Measurements from ENCODE around the gene RBPJ.

The RBPJ gene

GRCh38 chr4:26426892-26427291, 106.1 kb downstream of the RBPJ start:
- H3K9me3 ChIP-seq (replicated peaks; ENCODE audit: insufficient read depth, low read length), result no peaks in the 10 kb centered on the region
- H3K4me3 ChIP-seq (ENCODE audit: low read length), result no peak overlapping the region
- H3K4me2 ChIP-seq (ENCODE audit: low read depth, low read length), result no peak overlapping the region
- no peak overlapping the region for H2AFZ ChIP-seq (ENCODE audit: low read length)
- H3F3A ChIP-seq (ENCODE audit: insufficient read depth, low read length), result no peaks in the 10 kb centered on the region
- H3K4me1 ChIP-seq (ENCODE audit: low read length), result no peaks in the 10 kb centered on the region
- H3K27ac ChIP-seq (ENCODE audit: low read length), result no peak overlapping the region
- H3K9me2 ChIP-seq (replicated peaks; ENCODE audit: insufficient read depth, low read length), result no peaks in the 10 kb centered on the region
- H3K9ac ChIP-seq (ENCODE audit: low read length), result no peak overlapping the region
- no peaks in the 10 kb centered on the region for H3K27me3 ChIP-seq (replicated peaks; ENCODE audit: insufficient read depth, low read length)
- DNase-seq, result no peak
- TF ChIP-seq EZH2 (optimal IDR thresholded peaks at IDR 0.05; ENCODE audit: low read depth, low read length), result no peak
- TF ChIP-seq, protein P1, sequence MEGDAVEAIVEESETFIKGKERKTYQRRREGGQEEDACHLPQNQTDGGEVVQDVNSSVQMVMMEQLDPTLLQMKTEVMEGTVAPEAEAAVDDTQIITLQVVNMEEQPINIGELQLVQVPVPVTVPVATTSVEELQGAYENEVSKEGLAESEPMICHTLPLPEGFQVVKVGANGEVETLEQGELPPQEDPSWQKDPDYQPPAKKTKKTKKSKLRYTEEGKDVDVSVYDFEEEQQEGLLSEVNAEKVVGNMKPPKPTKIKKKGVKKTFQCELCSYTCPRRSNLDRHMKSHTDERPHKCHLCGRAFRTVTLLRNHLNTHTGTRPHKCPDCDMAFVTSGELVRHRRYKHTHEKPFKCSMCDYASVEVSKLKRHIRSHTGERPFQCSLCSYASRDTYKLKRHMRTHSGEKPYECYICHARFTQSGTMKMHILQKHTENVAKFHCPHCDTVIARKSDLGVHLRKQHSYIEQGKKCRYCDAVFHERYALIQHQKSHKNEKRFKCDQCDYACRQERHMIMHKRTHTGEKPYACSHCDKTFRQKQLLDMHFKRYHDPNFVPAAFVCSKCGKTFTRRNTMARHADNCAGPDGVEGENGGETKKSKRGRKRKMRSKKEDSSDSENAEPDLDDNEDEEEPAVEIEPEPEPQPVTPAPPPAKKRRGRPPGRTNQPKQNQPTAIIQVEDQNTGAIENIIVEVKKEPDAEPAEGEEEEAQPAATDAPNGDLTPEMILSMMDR (IDR thresholded peaks at IDR 0.05; ENCODE audit: low read length), result no peak
- H3K79me2 ChIP-seq (ENCODE audit: low read length), result no peaks in the 10 kb centered on the region
- no peaks in the 10 kb centered on the region for H4K20me1 ChIP-seq (ENCODE audit: insufficient read depth, low read length)
- no peaks in the 10 kb centered on the region; the same call in 1 of the 2 replicates for H3K36me3 ChIP-seq (replicated peaks; ENCODE audit: insufficient read depth, low read length)

GRCh38 chr4:26429910-26430309, 109.1 kb downstream of the RBPJ start:
- no peaks in the 10 kb centered on the region for H3K9me2 ChIP-seq (replicated peaks; ENCODE audit: insufficient read depth, low read length)
- H3K4me3 ChIP-seq (ENCODE audit: low read length), result no peak overlapping the region
- DNase-seq, result no peak
- TF ChIP-seq EZH2 (optimal IDR thresholded peaks at IDR 0.05; ENCODE audit: low read depth, low read length), result no peak
- no peak overlapping the region for H2AFZ ChIP-seq (ENCODE audit: low read length)
- H3K4me1 ChIP-seq (ENCODE audit: low read length), result no peaks in the 10 kb centered on the region
- no peaks in the 10 kb centered on the region for H3F3A ChIP-seq (ENCODE audit: insufficient read depth, low read length)
- no peaks in the 10 kb centered on the region for H3K9me3 ChIP-seq (replicated peaks; ENCODE audit: insufficient read depth, low read length)
- no peaks in the 10 kb centered on the region for H3K79me2 ChIP-seq (ENCODE audit: low read length)
- no peaks in the 10 kb centered on the region for H4K20me1 ChIP-seq (ENCODE audit: insufficient read depth, low read length)
- no peaks in the 10 kb centered on the region; the same call in 1 of the 2 replicates for H3K36me3 ChIP-seq (replicated peaks; ENCODE audit: insufficient read depth, low read length)
- no peak overlapping the region for H3K4me2 ChIP-seq (ENCODE audit: low read depth, low read length)
- H3K27ac ChIP-seq (ENCODE audit: low read length), result no peak overlapping the region
- H3K27me3 ChIP-seq (replicated peaks; ENCODE audit: insufficient read depth, low read length), result no peaks in the 10 kb centered on the region
- no peak overlapping the region for H3K9ac ChIP-seq (ENCODE audit: low read length)

DNA sequence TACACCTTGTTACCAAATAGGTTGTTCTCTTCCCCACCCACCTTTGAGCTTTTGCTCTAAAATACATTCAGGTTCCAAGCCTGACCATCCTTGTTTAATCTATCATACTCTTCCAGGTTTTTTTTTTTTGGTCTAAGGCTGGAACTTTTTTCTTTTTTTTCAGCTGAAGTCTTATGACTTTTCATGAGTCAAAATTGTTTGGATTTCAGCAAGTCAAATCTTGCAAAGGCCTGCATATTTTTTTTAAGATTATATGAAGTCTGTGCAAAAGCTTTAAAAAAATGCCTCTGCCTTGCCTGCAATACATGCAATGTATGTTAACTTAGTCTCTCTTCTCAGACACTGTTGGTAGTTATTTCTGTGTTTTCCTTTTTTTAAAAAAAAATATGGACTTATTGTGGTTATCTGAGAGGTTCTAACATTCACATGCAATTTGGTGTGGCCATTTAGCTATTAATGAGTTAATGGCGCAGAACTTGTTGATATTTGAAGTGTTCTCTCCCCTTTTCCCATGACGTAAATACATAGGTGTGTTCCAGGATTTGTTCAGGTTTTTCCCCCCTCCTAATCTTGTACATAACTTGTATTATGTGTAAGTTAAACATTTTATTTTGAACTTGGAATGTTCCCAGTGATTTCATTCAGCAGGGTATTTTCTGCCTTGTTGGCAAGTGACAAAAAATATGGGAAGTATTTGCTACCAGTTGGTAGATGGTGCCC, 110.8 kb downstream of the RBPJ start:
- H3K4me2 ChIP-seq (ENCODE audit: low read depth, low read length), result no peak overlapping the region
- no peak for DNase-seq
- no peak overlapping the region for H2AFZ ChIP-seq (ENCODE audit: low read length)
- TF ChIP-seq EZH2phosphoT487 (IDR thresholded peaks at IDR 0.05; ENCODE audit: low read length) (no peak), EZH2 (optimal IDR thresholded peaks at IDR 0.05; ENCODE audit: low read depth, low read length) (no peak)
- TF ChIP-seq, protein P1 (IDR thresholded peaks at IDR 0.05; ENCODE audit: low read length), result no peak
- no peaks in the 10 kb centered on the region for H3K9me3 ChIP-seq (replicated peaks; ENCODE audit: insufficient read depth, low read length)
- H3K36me3 ChIP-seq (replicated peaks; ENCODE audit: insufficient read depth, low read length), result no peaks in the 10 kb centered on the region
- no peaks in the 10 kb centered on the region for H4K20me1 ChIP-seq (ENCODE audit: insufficient read depth, low read length)
- H3K9me2 ChIP-seq (replicated peaks; ENCODE audit: insufficient read depth, low read length), result no peaks in the 10 kb centered on the region
- no peaks in the 10 kb centered on the region for H3F3A ChIP-seq (ENCODE audit: insufficient read depth, low read length)
- no peak overlapping the region for H3K4me3 ChIP-seq (ENCODE audit: low read length)
- no peaks in the 10 kb centered on the region for H3K27me3 ChIP-seq (replicated peaks; ENCODE audit: insufficient read depth, low read length)
- H3K27ac ChIP-seq (ENCODE audit: low read length), result no peak overlapping the region
- no peak overlapping the region for H3K9ac ChIP-seq (ENCODE audit: low read length)
- no peaks in the 10 kb centered on the region for H3K79me2 ChIP-seq (ENCODE audit: low read length)
- no peaks in the 10 kb centered on the region for H3K4me1 ChIP-seq (ENCODE audit: low read length)

- Histone ChIP-seq H3K79me2 (ENCODE audit: low read length) (no peaks in the 10 kb centered on the region), H3K4me3 (ENCODE audit: low read length) (no peak overlapping the region), H3F3A (ENCODE audit: insufficient read depth, low read length) (no peaks in the 10 kb centered on the region), H4K20me1 (ENCODE audit: insufficient read depth, low read length) (no peaks in the 10 kb centered on the region), H2AFZ (ENCODE audit: low read length) (no peak overlapping the region), H3K4me2 (ENCODE audit: low read depth, low read length) (no peak overlapping the region), H3K4me1 (ENCODE audit: low read length) (no peaks in the 10 kb centered on the region), H3K27ac (ENCODE audit: low read length) (no peak overlapping the region), H3K27me3 (replicated peaks; ENCODE audit: insufficient read depth, low read length) (no peaks in the 10 kb centered on the region), H3K9me2 (replicated peaks; ENCODE audit: insufficient read depth, low read length) (no peaks in the 10 kb centered on the region), H3K9ac (ENCODE audit: low read length) (no peak overlapping the region), H3K9me3 (replicated peaks; ENCODE audit: insufficient read depth, low read length) (no peaks in the 10 kb centered on the region), H3K36me3 (replicated peaks; ENCODE audit: insufficient read depth, low read length) (no peaks in the 10 kb centered on the region)
- no peak for TF ChIP-seq EZH2phosphoT487 (IDR thresholded peaks at IDR 0.05; ENCODE audit: low read length)
- no peak for TF ChIP-seq EZH2 (optimal IDR thresholded peaks at IDR 0.05; ENCODE audit: low read depth, low read length)
- TF ChIP-seq, protein P1 (IDR thresholded peaks at IDR 0.05; ENCODE audit: low read length), result no peak
- no peak for DNase-seq
These were observed 111.6 kb downstream of the RBPJ start for GRCh38 chr4:26432419-26432818.

Data from MM.1S (cell line).